H9 (cell line): ENCODE measurements around the gene TRPM4. TPM values are rescaled to one million over a fixed set of nuclear protein-coding genes. Genes with fewer than 3 reads are reported as not detected.

Source experiments
- DNase-seq: peaks from one replicate; pipeline ENCODE4 v3.0.0-alpha.2; 2017
- H2AFZ ChIP-seq: one replicate; pipeline ENCODE4 v1.6.1; 2013; ENCODE audit warnings: mild to moderate bottlenecking, low read length, control low read depth, moderate library complexity
- H2AK5ac ChIP-seq: 2 replicates; pipeline ENCODE4 v1.6.1; 2013; ENCODE audit warnings: low read length, control low read depth, mixed read lengths; ENCODE audit not compliant: insufficient read length
- H2BK120ac ChIP-seq: one replicate; pipeline ENCODE4 v1.6.1; 2013; ENCODE audit warnings: low read depth, mild to moderate bottlenecking, low read length, control low read depth, inconsistent platforms; ENCODE audit not compliant: poor library complexity, severe bottlenecking
- H2BK12ac ChIP-seq: 2 replicates; pipeline ENCODE4 v1.6.1; 2013; ENCODE audit warnings: low read length, control low read depth, mixed read lengths, low read depth; ENCODE audit not compliant: insufficient read length
- H2BK15ac ChIP-seq: 2 replicates; pipeline ENCODE4 v1.6.1; 2013; ENCODE audit warnings: low read depth, low read length, control low read depth
- H2BK20ac ChIP-seq: one replicate; pipeline ENCODE4 v1.6.1; 2013; ENCODE audit warnings: low read depth, mild to moderate bottlenecking, low read length, control low read depth, inconsistent platforms; ENCODE audit not compliant: poor library complexity, severe bottlenecking
- H2BK5ac ChIP-seq: 2 replicates; pipeline ENCODE4 v1.6.1; 2013; ENCODE audit warnings: low read length, control low read depth, mixed read lengths; ENCODE audit not compliant: insufficient read length
- H3K14ac ChIP-seq: 2 replicates; pipeline ENCODE4 v1.6.1; 2013; ENCODE audit warnings: low read length, control low read depth; ENCODE audit not compliant: insufficient read depth
- H3K18ac ChIP-seq: 2 replicates; pipeline ENCODE4 v1.6.1; 2013; ENCODE audit warnings: low read depth, mild to moderate bottlenecking, mixed read lengths, low read length, control low read depth; ENCODE audit not compliant: insufficient read length
- H3K23ac ChIP-seq: 2 replicates; pipeline ENCODE4 v1.6.1; 2013; ENCODE audit warnings: low read length, control low read depth, mixed read lengths, low read depth; ENCODE audit not compliant: insufficient read length
- H3K23me2 ChIP-seq: 2 replicates; pipeline ENCODE4 v1.6.1; 2013; ENCODE audit warnings: low read depth, mild to moderate bottlenecking, mixed read lengths, low read length, control low read depth; ENCODE audit not compliant: insufficient read length, poor library complexity, severe bottlenecking
- H3K27ac ChIP-seq: 2 replicates; pipeline ENCODE4 v1.5.1; 2013; ENCODE audit warnings: low read length, control low read depth, mixed read lengths, low read depth; ENCODE audit not compliant: insufficient read length
- H3K27me3 ChIP-seq: 2 replicates; pipeline ENCODE4 v1.6.1; 2013; ENCODE audit warnings: low read length, control low read depth, inconsistent platforms; ENCODE audit not compliant: insufficient read depth
- H3K4ac ChIP-seq: 2 replicates; pipeline ENCODE4 v1.6.1; 2013; ENCODE audit warnings: low read depth, mild to moderate bottlenecking, control low read depth, inconsistent platforms, low read length, moderate library complexity
- H3K4me1 ChIP-seq: 2 replicates; pipeline ENCODE4 v1.6.1; 2013; ENCODE audit warnings: low read length, control low read depth, inconsistent platforms; ENCODE audit not compliant: insufficient read depth
- H3K4me2 ChIP-seq: 2 replicates; pipeline ENCODE4 v1.6.1; 2013; ENCODE audit warnings: low read length, control low read depth, mixed read lengths; ENCODE audit not compliant: insufficient read length, insufficient read depth
- H3K56ac ChIP-seq: 2 replicates; pipeline ENCODE4 v1.6.1; 2013; ENCODE audit warnings: low read depth, mild to moderate bottlenecking, mixed read lengths, low read length, control low read depth; ENCODE audit not compliant: insufficient read length
- H3K79me1 ChIP-seq: 2 replicates; pipeline ENCODE4 v1.6.1; 2013; ENCODE audit warnings: low read depth, mild to moderate bottlenecking, moderate library complexity, low read length, control low read depth, inconsistent platforms; ENCODE audit not compliant: insufficient read depth, poor library complexity, severe bottlenecking
- H3K79me2 ChIP-seq: 2 replicates; pipeline ENCODE4 v1.6.1; 2013; ENCODE audit warnings: low read length, control low read depth, inconsistent platforms; ENCODE audit not compliant: insufficient read depth
- H3K9ac ChIP-seq: 2 replicates; pipeline ENCODE4 v1.6.1; 2013; ENCODE audit warnings: low read length, control low read depth, mixed read lengths; ENCODE audit not compliant: insufficient read length; ENCODE audit errors: extremely low read depth
- H3K9me3 ChIP-seq: one replicate; pipeline ENCODE4 v1.6.1; 2013; ENCODE audit warnings: low read depth, low read length, inconsistent platforms; ENCODE audit not compliant: control insufficient read depth
- H3T11ph ChIP-seq: one replicate; pipeline ENCODE4 v1.6.1; 2013; ENCODE audit warnings: mild to moderate bottlenecking, low read length, control low read depth, inconsistent platforms
- H4K20me1 ChIP-seq: one replicate; pipeline ENCODE4 v1.6.1; 2013; ENCODE audit not compliant: control insufficient read depth, insufficient read length, insufficient read depth
- H4K5ac ChIP-seq: 2 replicates; pipeline ENCODE4 v1.6.1; 2013; ENCODE audit warnings: low read depth, mild to moderate bottlenecking, mixed read lengths, low read length, control low read depth; ENCODE audit not compliant: insufficient read length
- H4K8ac ChIP-seq: replicated peaks from 2 replicates; pipeline ENCODE4 v1.6.1; 2013; ENCODE audit warnings: low read length, control low read depth, mixed read lengths, low read depth; ENCODE audit not compliant: insufficient read length
- H4K91ac ChIP-seq: 2 replicates; pipeline ENCODE4 v1.6.1; 2013; ENCODE audit warnings: low read depth, mild to moderate bottlenecking, moderate library complexity, mixed read lengths, low read length, control low read depth; ENCODE audit not compliant: insufficient read length
- H3K27ac Mint-ChIP-seq, 3 experiments: 2 replicates in 2 of 3; 3 replicates in 1 of 3; pipeline ENCODE4 v1.8.0; 2020 to 2021; ENCODE audit warnings: mixed read lengths in 3 of 3, mild to moderate bottlenecking in 1 of 3, moderate library complexity in 1 of 3
- H3K27me3 Mint-ChIP-seq: 2 replicates; pipeline ENCODE4 v1.8.0; 2021; ENCODE audit warnings: low read depth, mild to moderate bottlenecking, moderate library complexity, mixed read lengths
- H3K36me3 Mint-ChIP-seq, 3 experiments: 2 replicates in 2 of 3; 3 replicates in 1 of 3; pipeline ENCODE4 v1.8.0; 2020 to 2021; ENCODE audit warnings: low read depth in 3 of 3, mixed read lengths in 3 of 3; ENCODE audit not compliant: insufficient read depth in 1 of 3
- H3K4me1 Mint-ChIP-seq, 2 experiments: 2 replicates each; pipeline ENCODE4 v1.8.0; 2020; ENCODE audit warnings: mixed read lengths in 2 of 2
- H3K4me3 Mint-ChIP-seq, 2 experiments: 2 replicates in 1 of 2; 3 replicates in 1 of 2; pipeline ENCODE4 v1.8.0; 2020 to 2021; ENCODE audit warnings: mild to moderate bottlenecking in 2 of 2, mixed read lengths in 2 of 2, moderate library complexity in 1 of 2
- H3K9me3 Mint-ChIP-seq, 2 experiments: 2 replicates in 1 of 2; 3 replicates in 1 of 2; pipeline ENCODE4 v1.8.0; 2020; ENCODE audit warnings: mild to moderate bottlenecking in 2 of 2, mixed read lengths in 2 of 2, moderate library complexity in 1 of 2
- WGBS: extraction: QIAGEN DNeasy Blood & Tissue Kit; methylation state at CpG from one replicate; pipeline ENCODE4 v1.1.7; 2013; ENCODE audit warnings: missing lambda C conversion rate, low lambda C conversion rate, mixed read lengths; ENCODE audit not compliant: insufficient read length; ENCODE audit errors: extremely low coverage; 5-methylcytosine and 5-hydroxymethylcytosine counted together
- total RNA-seq: library from RNA; stranded (reverse); gene quantifications from 2 replicates; pipeline ENCODE4 v1.2.1, GENCODE V29; 2021
- TF ChIP-seq, protein P1 (sequence below): fragments of 200-600 bp; sonication (generic); conservative IDR thresholded peaks from 3 replicates; pipeline ENCODE4 v1.8.0; 2021; ENCODE audit warnings: antibody characterized with exemption, mild to moderate bottlenecking

The TRPM4 gene
- total RNA-seq, 1 experiment from 2014 or later = 6.9 TPM

GRCh38 chr19:49141352-49141751 is 16.2 kb upstream of the TRPM4 start:
- H2BK5ac ChIP-seq = no peak overlapping the region

More at GRCh38 chr19:49141352-49141751, 16.2 kb upstream of the TRPM4 start:
- Mint-ChIP-seq H3K27me3 (peaks cover 2% of the 10 kb centered on the region; the same call in 1 of the 2 replicates), H3K9me3 (no peaks in the 10 kb centered on the region), H3K27ac (no peak overlapping the region), H3K4me1 (peaks cover 23 to 35% of the 10 kb centered on the region in 2 experiments), H3K36me3 (peaks cover 8 to 12% (median 11%) of the 10 kb centered on the region in 3 experiments; a peak in 6 of 7 replicates), H3K4me3 (peak overlapping the region in 1 of 2 experiments; percentile 24; a peak in 3 of 5 replicates)
- Histone ChIP-seq H2BK12ac (no peak overlapping the region), H2BK120ac (no peak overlapping the region), H3K79me1 (no peaks in the 10 kb centered on the region), H4K8ac (no peak overlapping the region), H3K18ac (no peak overlapping the region), H3K79me2 (no peaks in the 10 kb centered on the region), H2AK5ac (no peak overlapping the region), H3T11ph (no peak overlapping the region), H3K9me3 (no peaks in the 10 kb centered on the region), H3K27ac (no peak overlapping the region), H4K20me1 (no peaks in the 10 kb centered on the region), H3K4me2 (no peak overlapping the region), H3K9ac (no peak overlapping the region), H3K14ac (no peak overlapping the region), H2AFZ (no peak overlapping the region), H4K91ac (no peak overlapping the region), H3K27me3 (no peaks in the 10 kb centered on the region), H3K4ac (no peak overlapping the region), H3K4me1 (no peaks in the 10 kb centered on the region; the same call in 1 of the 2 replicates), H2BK20ac (no peak overlapping the region), H4K5ac (no peak overlapping the region), H2BK15ac (no peak overlapping the region), H3K56ac (no peak overlapping the region), H3K23me2 (peaks cover 4% of the 10 kb centered on the region), H3K23ac (no peak overlapping the region)
- no peak for DNase-seq
- 93% methylated on average over 2 of the region's 6 CpGs for WGBS
- TF ChIP-seq, protein P1, sequence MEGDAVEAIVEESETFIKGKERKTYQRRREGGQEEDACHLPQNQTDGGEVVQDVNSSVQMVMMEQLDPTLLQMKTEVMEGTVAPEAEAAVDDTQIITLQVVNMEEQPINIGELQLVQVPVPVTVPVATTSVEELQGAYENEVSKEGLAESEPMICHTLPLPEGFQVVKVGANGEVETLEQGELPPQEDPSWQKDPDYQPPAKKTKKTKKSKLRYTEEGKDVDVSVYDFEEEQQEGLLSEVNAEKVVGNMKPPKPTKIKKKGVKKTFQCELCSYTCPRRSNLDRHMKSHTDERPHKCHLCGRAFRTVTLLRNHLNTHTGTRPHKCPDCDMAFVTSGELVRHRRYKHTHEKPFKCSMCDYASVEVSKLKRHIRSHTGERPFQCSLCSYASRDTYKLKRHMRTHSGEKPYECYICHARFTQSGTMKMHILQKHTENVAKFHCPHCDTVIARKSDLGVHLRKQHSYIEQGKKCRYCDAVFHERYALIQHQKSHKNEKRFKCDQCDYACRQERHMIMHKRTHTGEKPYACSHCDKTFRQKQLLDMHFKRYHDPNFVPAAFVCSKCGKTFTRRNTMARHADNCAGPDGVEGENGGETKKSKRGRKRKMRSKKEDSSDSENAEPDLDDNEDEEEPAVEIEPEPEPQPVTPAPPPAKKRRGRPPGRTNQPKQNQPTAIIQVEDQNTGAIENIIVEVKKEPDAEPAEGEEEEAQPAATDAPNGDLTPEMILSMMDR = no peak
